ENCODE data around the gene CASZ1.

Gene CASZ1

DNA sequence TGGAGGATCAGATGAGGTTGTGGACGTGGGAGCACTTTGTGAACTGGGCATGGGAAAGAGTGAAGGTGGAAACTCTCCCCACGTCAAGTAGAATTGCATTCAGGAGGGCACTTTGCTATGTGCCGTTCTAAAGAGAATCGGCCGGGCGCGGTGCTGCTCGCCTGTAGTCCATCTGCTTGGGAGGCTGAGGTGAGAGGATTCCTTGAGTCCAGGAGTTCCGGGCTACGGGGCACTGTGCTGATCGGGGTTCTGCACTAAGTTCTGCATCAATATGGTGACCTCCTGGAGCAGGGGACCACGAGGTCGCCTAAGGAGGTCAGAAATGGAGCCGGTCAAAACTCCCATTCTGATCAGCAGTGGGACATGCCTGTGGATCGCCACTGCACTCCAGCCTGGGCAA is 179.8 kb downstream of the CASZ1 start:
- Histone ChIP-seq H3K27me3 (ENCODE audit: insufficient read depth, poor library complexity, severe bottlenecking) (no peaks in the 10 kb centered on the region), H3K4me3 (replicated peaks; ENCODE audit: insufficient read depth, low read length) (no peak overlapping the region), H3K27ac (replicated peaks) (no peak overlapping the region)
- no peak for DNase-seq (ENCODE audit: low read depth in 1 of 2, low spot score in 1 of 2)
- TF ChIP-seq REST (IDR thresholded peaks at IDR 0.05; ENCODE audit: insufficient replicate concordance, low read depth) (no peak), GABPA (IDR thresholded peaks at IDR 0.05; ENCODE audit: low read depth) (no peak), SPI1 (IDR thresholded peaks at IDR 0.05; ENCODE audit: borderline replicate concordance, low read depth) (no peak), POLR2AphosphoS5 (IDR thresholded peaks at IDR 0.05; ENCODE audit: low read depth) (no peak)
- TF ChIP-seq, protein P1, sequence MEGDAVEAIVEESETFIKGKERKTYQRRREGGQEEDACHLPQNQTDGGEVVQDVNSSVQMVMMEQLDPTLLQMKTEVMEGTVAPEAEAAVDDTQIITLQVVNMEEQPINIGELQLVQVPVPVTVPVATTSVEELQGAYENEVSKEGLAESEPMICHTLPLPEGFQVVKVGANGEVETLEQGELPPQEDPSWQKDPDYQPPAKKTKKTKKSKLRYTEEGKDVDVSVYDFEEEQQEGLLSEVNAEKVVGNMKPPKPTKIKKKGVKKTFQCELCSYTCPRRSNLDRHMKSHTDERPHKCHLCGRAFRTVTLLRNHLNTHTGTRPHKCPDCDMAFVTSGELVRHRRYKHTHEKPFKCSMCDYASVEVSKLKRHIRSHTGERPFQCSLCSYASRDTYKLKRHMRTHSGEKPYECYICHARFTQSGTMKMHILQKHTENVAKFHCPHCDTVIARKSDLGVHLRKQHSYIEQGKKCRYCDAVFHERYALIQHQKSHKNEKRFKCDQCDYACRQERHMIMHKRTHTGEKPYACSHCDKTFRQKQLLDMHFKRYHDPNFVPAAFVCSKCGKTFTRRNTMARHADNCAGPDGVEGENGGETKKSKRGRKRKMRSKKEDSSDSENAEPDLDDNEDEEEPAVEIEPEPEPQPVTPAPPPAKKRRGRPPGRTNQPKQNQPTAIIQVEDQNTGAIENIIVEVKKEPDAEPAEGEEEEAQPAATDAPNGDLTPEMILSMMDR (IDR thresholded peaks at IDR 0.05; ENCODE audit: insufficient read depth, low read length) = no peak

GRCh38 chr1:10615932-10616671 is 180.3 kb downstream of the CASZ1 start:
- no peak overlapping the region for H3K27ac ChIP-seq (replicated peaks)
- H3K4me3 ChIP-seq (replicated peaks; ENCODE audit: insufficient read depth, low read length) = no peak overlapping the region
- no peak for DNase-seq (ENCODE audit: low read depth in 1 of 2, low spot score in 1 of 2)
- TF ChIP-seq, protein P1 (IDR thresholded peaks at IDR 0.05; ENCODE audit: insufficient read depth, low read length) = no peak
- TF ChIP-seq POLR2AphosphoS5 (IDR thresholded peaks at IDR 0.05; ENCODE audit: low read depth) (no peak), GABPA (IDR thresholded peaks at IDR 0.05; ENCODE audit: low read depth) (no peak), REST (IDR thresholded peaks at IDR 0.05; ENCODE audit: insufficient replicate concordance, low read depth) (no peak), SPI1 (IDR thresholded peaks at IDR 0.05; ENCODE audit: borderline replicate concordance, low read depth) (no peak)
- H3K27me3 ChIP-seq (ENCODE audit: insufficient read depth, poor library complexity, severe bottlenecking) = no peaks in the 10 kb centered on the region

DNA sequence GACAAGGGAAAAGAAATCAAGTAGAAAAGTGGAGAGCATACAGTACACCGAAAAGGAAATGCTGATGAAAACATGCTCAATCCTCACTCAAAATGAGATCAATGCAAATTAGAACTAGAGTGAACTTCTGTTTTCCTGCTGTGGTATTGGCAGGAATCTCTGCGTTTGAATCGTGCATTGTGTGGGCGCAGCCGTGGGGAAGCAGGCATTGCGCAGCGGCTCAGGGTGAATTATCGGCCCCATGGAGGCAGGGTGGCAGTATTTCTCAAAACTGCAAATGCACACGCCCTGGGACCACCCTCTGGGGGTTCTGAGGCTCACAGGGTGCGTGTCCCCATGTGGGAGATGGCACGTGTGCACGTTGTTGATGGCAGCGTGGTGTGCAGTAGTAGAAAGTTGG is 181.1 kb downstream of the CASZ1 start:
- Histone ChIP-seq H3K4me3 (replicated peaks; ENCODE audit: insufficient read depth, low read length) (no peak overlapping the region), H3K27me3 (ENCODE audit: insufficient read depth, poor library complexity, severe bottlenecking) (no peaks in the 10 kb centered on the region), H3K27ac (replicated peaks) (no peak overlapping the region)
- DNase-seq (ENCODE audit: low read depth in 1 of 2, low spot score in 1 of 2) = no peak
- TF ChIP-seq POLR2AphosphoS5 (IDR thresholded peaks at IDR 0.05; ENCODE audit: low read depth) (no peak), GABPA (IDR thresholded peaks at IDR 0.05; ENCODE audit: low read depth) (no peak), SPI1 (IDR thresholded peaks at IDR 0.05; ENCODE audit: borderline replicate concordance, low read depth) (no peak), REST (IDR thresholded peaks at IDR 0.05; ENCODE audit: insufficient replicate concordance, low read depth) (no peak)
- TF ChIP-seq, protein P1 (IDR thresholded peaks at IDR 0.05; ENCODE audit: insufficient read depth, low read length) = no peak
